Esophagus muscularis mucosa (tissue), 4 donors: ENCODE measurements around the gene KCNQ2. TPM values are rescaled to one million over a fixed set of nuclear protein-coding genes. Genes with fewer than 3 reads are reported as not detected.

Experiments
- DNase-seq: peaks from one replicate; pipeline ENCODE4 v3.0.0-alpha.2; 2017; ENCODE audit errors: extremely low spot score
- H3K27ac ChIP-seq, 4 donors: fragments of 200-600 bp; sonication (generic); replicated peaks in 1 of 4; 1 replicate in 3 of 4; 2 replicates in 1 of 4; pipeline ENCODE4 v1.5.1; 2016 to 2019; ENCODE audit warnings: mild to moderate bottlenecking in 1 of 4
- H3K27me3 ChIP-seq, 4 donors: fragments of 200-600 bp; sonication (generic); one replicate each; pipeline versions ENCODE4 v1.5.1 to v1.6.0; 2016 to 2019
- H3K36me3 ChIP-seq, 4 donors: fragments of 200-600 bp; sonication (generic); one replicate each; pipeline ENCODE4 v1.5.1; 2016 to 2019
- H3K4me1 ChIP-seq, 4 donors: fragments of 200-600 bp; sonication (generic); one replicate each; pipeline ENCODE4 v1.5.1; 2016 to 2019
- H3K4me3 ChIP-seq, 4 donors: fragments of 200-600 bp; sonication (generic); 1 replicate in 2 of 4; 2 replicates in 2 of 4; pipeline ENCODE4 v1.5.1; 2016 to 2019; ENCODE audit warnings: mild to moderate bottlenecking in 4 of 4, moderate library complexity in 1 of 4
- H3K9me3 ChIP-seq, 4 donors: fragments of 200-600 bp; sonication (generic); 1 replicate in 3 of 4; 2 replicates in 1 of 4; pipeline ENCODE4 v1.5.1; 2016 to 2019
- CTCF ChIP-seq, 3 experiments: fragments of 200-600 bp in 2 of 3; fragments of 450-650 bp in 1 of 3; sonication (generic) in 2 of 3; IDR thresholded peaks; one replicate each; pipeline ENCODE4 v1.5.1; 2017 to 2019; ENCODE audit warnings: antibody characterized with exemption in 3 of 3, mild to moderate bottlenecking in 2 of 3, moderate library complexity in 1 of 3
- EP300 ChIP-seq: sonication (generic); formaldehyde crosslinking; IDR thresholded peaks from one replicate; pipeline ENCODE4 v1.6.1; 2017; ENCODE audit warnings: antibody characterized with exemption
- POLR2A ChIP-seq: fragments of 450-650 bp; IDR thresholded peaks from one replicate; pipeline ENCODE4 v1.6.1; 2017; ENCODE audit warnings: antibody characterized with exemption, moderate library complexity, mild to moderate bottlenecking, low read depth
- POLR2AphosphoS5 ChIP-seq, 2 donors: sonication (generic); formaldehyde crosslinking; IDR thresholded peaks; one replicate each; pipeline ENCODE4 v1.6.1; 2017; ENCODE audit warnings: antibody characterized with exemption in 2 of 2
- WGBS: methylation state at CpG from one replicate; pipeline ENCODE4 v1.1.5; 2018; 5-methylcytosine and 5-hydroxymethylcytosine counted together
- intact Hi-C: fragments of 100-400 bp; cut with DNase I; formaldehyde crosslinking; loops from one replicate; pipeline ENCODE4 v1.15.1; 2023
- total RNA-seq, 4 donors: library from RNA; depleted of rRNA; stranded (reverse); fragments of >200 nt; gene quantifications; one replicate each; pipeline versions ENCODE4 v1.1.0 to v1.2.1, GENCODE V29; 2016

The KCNQ2 gene
- total RNA-seq, 4 donors from 2014 or later, result 0.11 to 1.6 (median 0.50) TPM; not detected in 1

- Histone ChIP-seq H3K4me1 (peaks cover 0 to 12% (median 4%) of the 10 kb centered on the region in 4 donors), H3K27me3 (peaks cover 0 to 96% (median 0%) of the 10 kb centered on the region in 4 donors), H3K4me3 (no peak overlapping the region), H3K36me3 (no peaks in the 10 kb centered on the region), H3K27ac (no peak overlapping the region), H3K9me3 (no peaks in the 10 kb centered on the region)
- WGBS, result 85% methylated on average over 27 of the region's 30 CpGs
- intact Hi-C loops, result no loop called here
- TF ChIP-seq POLR2AphosphoS5 (IDR thresholded peaks at IDR 0.05) (no peak), CTCF (IDR thresholded peaks at IDR 0.05) (no peak), EP300 (no peak), POLR2A (no peak)
- DNase-seq, result no peak
Observed at GRCh38 chr20:63397155-63397843, 75.2 kb downstream of the KCNQ2 start.

GRCh38 chr20:63396300-63396699 lies 76.2 kb downstream of the KCNQ2 start:
- peaks cover 0 to 12% (median 4%) of the 10 kb centered on the region in 4 donors for H3K4me1 ChIP-seq
- H3K9me3 ChIP-seq, result peaks cover 0 to 5% (median 2%) of the 10 kb centered on the region in 4 donors
- no peaks in the 10 kb centered on the region for H3K36me3 ChIP-seq
- H3K27ac ChIP-seq, result no peak overlapping the region
- intact Hi-C loops, result no loop called here
- WGBS, result 77% methylated on average over 12 of the region's 12 CpGs
- DNase-seq, result no peak
- TF ChIP-seq CTCF (IDR thresholded peaks at IDR 0.05), result no peak
- TF ChIP-seq EP300, result no peak
- TF ChIP-seq POLR2AphosphoS5 (IDR thresholded peaks at IDR 0.05), result no peak
- TF ChIP-seq POLR2A, result no peak
- H3K27me3 ChIP-seq, result peaks cover 0 to 96% (median 0%) of the 10 kb centered on the region in 4 donors
- no peak overlapping the region for H3K4me3 ChIP-seq

GRCh38 chr20:63395723-63396122 lies 76.7 kb downstream of the KCNQ2 start:
- peaks cover 0 to 10% (median 4%) of the 10 kb centered on the region in 4 donors for H3K9me3 ChIP-seq
- H3K27me3 ChIP-seq, result peaks cover 0 to 91% (median 0%) of the 10 kb centered on the region in 4 donors
- peaks cover 0 to 12% (median 4%) of the 10 kb centered on the region in 4 donors for H3K4me1 ChIP-seq
- no peak overlapping the region for H3K4me3 ChIP-seq
- no peaks in the 10 kb centered on the region for H3K36me3 ChIP-seq
- 61% methylated on average over 11 of the region's 14 CpGs for WGBS
- no peak for TF ChIP-seq EP300
- no peak for TF ChIP-seq POLR2AphosphoS5 (IDR thresholded peaks at IDR 0.05)
- TF ChIP-seq CTCF (IDR thresholded peaks at IDR 0.05), result no peak
- TF ChIP-seq POLR2A, result no peak
- intact Hi-C loops, result no loop called here
- DNase-seq, result no peak
- H3K27ac ChIP-seq, result no peak overlapping the region

- H3K4me1 ChIP-seq, result peaks cover 0 to 12% (median 4%) of the 10 kb centered on the region in 4 donors
- peaks cover 0 to 17% (median 4%) of the 10 kb centered on the region in 4 donors for H3K9me3 ChIP-seq
- intact Hi-C loops, result no loop called here
- H3K36me3 ChIP-seq, result no peaks in the 10 kb centered on the region
- DNase-seq, result no peak
- no peak for TF ChIP-seq POLR2AphosphoS5 (IDR thresholded peaks at IDR 0.05)
- H3K27ac ChIP-seq, result no peak overlapping the region
- H3K27me3 ChIP-seq, result peaks cover 0 to 84% (median 0%) of the 10 kb centered on the region in 4 donors
- WGBS, result 75% methylated on average over 6 of the region's 22 CpGs
- no peak overlapping the region for H3K4me3 ChIP-seq
Observed at GRCh38 chr20:63394920-63395455, 77.5 kb downstream of the KCNQ2 start.

GRCh38 chr20:63394069-63394919 lies 78.2 kb downstream of the KCNQ2 start:
- TF ChIP-seq CTCF (IDR thresholded peaks at IDR 0.05), result no peak
- TF ChIP-seq POLR2A, result no peak
- TF ChIP-seq POLR2AphosphoS5 (IDR thresholded peaks at IDR 0.05), result no peak
- TF ChIP-seq EP300, result no peak
- H3K4me1 ChIP-seq, result peaks cover 0 to 12% (median 4%) of the 10 kb centered on the region in 4 donors
- no peaks in the 10 kb centered on the region for H3K36me3 ChIP-seq
- WGBS, result 27% methylated on average over 15 of the region's 32 CpGs
- DNase-seq, result no peak
- peaks cover 0 to 77% (median 0%) of the 10 kb centered on the region in 4 donors for H3K27me3 ChIP-seq
- intact Hi-C loops, result no loop called here
- no peak overlapping the region for H3K4me3 ChIP-seq
- H3K9me3 ChIP-seq, result peaks cover 0 to 18% (median 4%) of the 10 kb centered on the region in 4 donors
- no peak overlapping the region for H3K27ac ChIP-seq
